NCI-H226 (cell line): ENCODE measurements around the gene GOLGA6C.
"Not testable (repeated sequence)": the region's sequence is repeated elsewhere in the genome, so short reads cannot be mapped to it uniquely, and the experiment has no call there.

Experiments used
- DNase-seq: peaks from one replicate; pipeline ENCODE4 v3.0.0-alpha.2; 2015

GOLGA6C gene

GRCh38 chr15:75258034-75258433 lies at the start of gene GOLGA6C:
Gene GOLGA6C (plus strand): TSS chr15:75258334. CDS start chr15:75258599, 265 bp downstream.
- not testable (repeated sequence) for DNase-seq

- no peak for DNase-seq
These were observed 49.4 kb upstream of the GOLGA6C start for GRCh38 chr15:75208501-75209288.

GRCh38 chr15:75209289-75209676 lies 48.9 kb upstream of the GOLGA6C start:
- DNase-seq: no peak

- DNase-seq: no peak
These were observed 47.3 kb upstream of the GOLGA6C start for GRCh38 chr15:75210811-75211230.

- peak; percentile 37 for DNase-seq
These were observed 46.5 kb upstream of the GOLGA6C start for GRCh38 chr15:75211436-75212199.

- no peak for DNase-seq
These were observed 45.8 kb upstream of the GOLGA6C start for GRCh38 chr15:75212200-75212858.

GRCh38 chr15:75213212-75213767 lies 44.8 kb upstream of the GOLGA6C start:
- no peak for DNase-seq

- no peak for DNase-seq
These were observed 44.3 kb upstream of the GOLGA6C start for GRCh38 chr15:75213768-75214221.

- DNase-seq: no peak
These were observed 43.6 kb upstream of the GOLGA6C start for GRCh38 chr15:75214293-75215096.

- no peak for DNase-seq
These were observed 42.8 kb upstream of the GOLGA6C start for GRCh38 chr15:75215107-75216004.

- DNase-seq: no peak
These were observed 41.1 kb upstream of the GOLGA6C start for GRCh38 chr15:75217012-75217411.

- DNase-seq: not testable (repeated sequence)
These were observed 40.6 kb upstream of the GOLGA6C start for GRCh38 chr15:75217574-75217973.

- DNase-seq: not testable (repeated sequence)
These were observed 38.6 kb upstream of the GOLGA6C start for GRCh38 chr15:75219507-75219929.

- DNase-seq: no peak
These were observed 34.4 kb upstream of the GOLGA6C start for GRCh38 chr15:75223688-75224087.

GRCh38 chr15:75224281-75224680 lies 33.9 kb upstream of the GOLGA6C start:
- DNase-seq: no peak

GRCh38 chr15:75225102-75225836 lies 32.9 kb upstream of the GOLGA6C start:
- DNase-seq: not testable (repeated sequence)

- DNase-seq: no peak
These were observed 32.0 kb upstream of the GOLGA6C start for GRCh38 chr15:75225951-75226732.

- not testable (repeated sequence) for DNase-seq
These were observed 31.0 kb upstream of the GOLGA6C start for GRCh38 chr15:75227112-75227511.

- DNase-seq: no peak
These were observed 30.4 kb upstream of the GOLGA6C start for GRCh38 chr15:75227663-75228280.
